ENCODE results near the gene HCFC1R1.

Gene HCFC1R1

DNA sequence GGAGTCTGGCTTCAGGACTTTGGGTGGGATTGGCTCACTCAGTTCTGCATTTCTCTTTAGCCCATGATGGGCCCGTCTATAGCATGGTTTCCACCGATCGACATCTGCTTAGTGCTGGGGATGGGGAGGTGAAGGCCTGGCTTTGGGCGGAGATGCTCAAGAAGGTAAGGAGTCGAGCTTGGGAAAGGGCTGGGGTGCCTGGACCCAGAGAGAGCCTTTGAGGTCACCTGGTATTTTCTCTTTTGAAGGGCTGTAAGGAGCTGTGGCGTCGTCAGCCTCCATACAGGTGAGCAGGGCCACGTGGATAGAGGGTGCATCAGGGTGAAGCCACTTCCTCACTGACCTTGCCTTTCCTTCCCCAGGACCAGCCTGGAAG is 2.2 kb upstream of the HCFC1R1 start:
- no peak overlapping the region for H3K27ac ChIP-seq

GRCh38 chr16:3025032-3026002 is 1.6 kb upstream of the HCFC1R1 start:
- H3K36me3 ChIP-seq = peaks cover 37% of the 10 kb centered on the region
- DNase-seq = no peak
- H3K27ac ChIP-seq = no peak overlapping the region

More for the DNA sequence above, 2.2 kb upstream of the HCFC1R1 start:
- H3K36me3 ChIP-seq = peaks cover 37% of the 10 kb centered on the region
- no peak for DNase-seq
- TF ChIP-seq, protein P1, sequence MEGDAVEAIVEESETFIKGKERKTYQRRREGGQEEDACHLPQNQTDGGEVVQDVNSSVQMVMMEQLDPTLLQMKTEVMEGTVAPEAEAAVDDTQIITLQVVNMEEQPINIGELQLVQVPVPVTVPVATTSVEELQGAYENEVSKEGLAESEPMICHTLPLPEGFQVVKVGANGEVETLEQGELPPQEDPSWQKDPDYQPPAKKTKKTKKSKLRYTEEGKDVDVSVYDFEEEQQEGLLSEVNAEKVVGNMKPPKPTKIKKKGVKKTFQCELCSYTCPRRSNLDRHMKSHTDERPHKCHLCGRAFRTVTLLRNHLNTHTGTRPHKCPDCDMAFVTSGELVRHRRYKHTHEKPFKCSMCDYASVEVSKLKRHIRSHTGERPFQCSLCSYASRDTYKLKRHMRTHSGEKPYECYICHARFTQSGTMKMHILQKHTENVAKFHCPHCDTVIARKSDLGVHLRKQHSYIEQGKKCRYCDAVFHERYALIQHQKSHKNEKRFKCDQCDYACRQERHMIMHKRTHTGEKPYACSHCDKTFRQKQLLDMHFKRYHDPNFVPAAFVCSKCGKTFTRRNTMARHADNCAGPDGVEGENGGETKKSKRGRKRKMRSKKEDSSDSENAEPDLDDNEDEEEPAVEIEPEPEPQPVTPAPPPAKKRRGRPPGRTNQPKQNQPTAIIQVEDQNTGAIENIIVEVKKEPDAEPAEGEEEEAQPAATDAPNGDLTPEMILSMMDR (IDR thresholded peaks at IDR 0.05; ENCODE audit: low read depth, low read length) = no peak
- peaks cover 2% of the 10 kb centered on the region for H3K9me3 ChIP-seq (ENCODE audit: severe bottlenecking)
- H3K4me3 ChIP-seq (ENCODE audit: low read depth, low read length) = no peak overlapping the region
- peaks cover 24% of the 10 kb centered on the region for H3K27me3 ChIP-seq (ENCODE audit: insufficient read depth, low read depth, severe bottlenecking)

DNA sequence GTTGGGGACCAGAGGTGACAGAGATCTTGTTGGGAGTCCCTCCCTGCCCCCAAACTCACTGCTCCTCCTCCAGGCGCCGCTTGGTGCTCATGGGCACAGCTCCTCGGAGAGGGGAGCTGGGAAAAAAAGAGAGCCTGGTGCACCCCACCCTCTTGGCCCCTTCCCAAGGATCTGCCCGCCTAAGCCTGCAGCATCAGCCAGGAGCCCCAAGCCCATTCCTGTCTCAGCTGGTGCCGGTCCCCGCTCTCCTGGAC is 400 bp downstream of the HCFC1R1 start:
- TF ChIP-seq, protein P1 (IDR thresholded peaks at IDR 0.05; ENCODE audit: low read depth, low read length) = no peak
- Histone ChIP-seq H3K36me3 (peaks cover 37% of the 10 kb centered on the region), H3K4me3 (ENCODE audit: low read depth, low read length) (peak overlapping the region; percentile 69), H3K9me3 (ENCODE audit: severe bottlenecking) (no peaks in the 10 kb centered on the region), H3K27me3 (ENCODE audit: insufficient read depth, low read depth, severe bottlenecking) (no peaks in the 10 kb centered on the region), H3K27ac (peak overlapping the region; percentile 96)
- no peak for DNase-seq

More at GRCh38 chr16:3025032-3026002, 1.6 kb upstream of the HCFC1R1 start:
- Histone ChIP-seq H3K9me3 (ENCODE audit: severe bottlenecking) (peaks cover 2% of the 10 kb centered on the region), H3K4me3 (ENCODE audit: low read depth, low read length) (no peak overlapping the region), H3K27me3 (ENCODE audit: insufficient read depth, low read depth, severe bottlenecking) (peaks cover 18% of the 10 kb centered on the region)
- TF ChIP-seq, protein P1 (IDR thresholded peaks at IDR 0.05; ENCODE audit: low read depth, low read length) = no peak

- Histone ChIP-seq H3K27ac (peak overlapping the region; percentile 96), H3K27me3 (ENCODE audit: insufficient read depth, low read depth, severe bottlenecking) (no peaks in the 10 kb centered on the region), H3K9me3 (ENCODE audit: severe bottlenecking) (no peaks in the 10 kb centered on the region), H3K4me3 (ENCODE audit: low read depth, low read length) (peak overlapping the region; percentile 69; the same call in 1 of the 2 replicates), H3K36me3 (peaks cover 37% of the 10 kb centered on the region)
- TF ChIP-seq, protein P1 (IDR thresholded peaks at IDR 0.05; ENCODE audit: low read depth, low read length) = no peak
- DNase-seq = no peak
Measured at GRCh38 chr16:3022684-3023414, 893 bp downstream of the HCFC1R1 start.

DNA sequence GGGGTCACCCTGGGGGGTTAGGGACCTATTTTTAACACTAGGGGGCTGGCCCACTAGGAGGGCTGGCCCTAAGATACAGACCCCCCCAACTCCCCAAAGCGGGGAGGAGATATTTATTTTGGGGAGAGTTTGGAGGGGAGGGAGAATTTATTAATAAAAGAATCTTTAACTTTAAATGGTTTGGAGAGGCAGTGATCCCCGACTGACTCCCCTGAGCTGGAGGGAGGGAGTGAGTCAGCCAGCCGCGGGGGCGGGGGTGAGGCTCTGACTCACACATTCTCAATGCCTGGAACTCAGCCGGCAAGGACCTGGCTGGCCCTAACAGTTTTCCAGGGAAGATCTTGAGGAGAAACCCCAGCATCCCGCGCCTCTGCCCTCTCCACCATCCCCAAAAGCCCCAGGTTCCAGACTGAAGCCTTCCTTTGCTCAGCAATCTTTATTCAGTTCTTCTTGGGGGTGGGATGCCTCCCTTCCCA is 1.5 kb downstream of the HCFC1R1 start:
- Histone ChIP-seq H3K4me3 (ENCODE audit: low read depth, low read length) (no peak overlapping the region), H3K9me3 (ENCODE audit: severe bottlenecking) (no peaks in the 10 kb centered on the region), H3K27me3 (ENCODE audit: insufficient read depth, low read depth, severe bottlenecking) (no peaks in the 10 kb centered on the region), H3K27ac (no peak overlapping the region; the same call in 1 of the 2 replicates), H3K36me3 (peaks cover 31% of the 10 kb centered on the region)
- TF ChIP-seq, protein P1 (IDR thresholded peaks at IDR 0.05; ENCODE audit: low read depth, low read length) = no peak
- peak; percentile 46 for DNase-seq
